NB4 (cell line): Measurements from ENCODE around the gene EIF4EBP2.

Experiments used
- MAX ChIP-seq: IDR thresholded peaks from 2 replicates; pipeline ENCODE4 v1.6.1; 2011; ENCODE audit warnings: low read depth, low read length
- MYC ChIP-seq: IDR thresholded peaks from 2 replicates; pipeline ENCODE4 v1.6.1; 2011; ENCODE audit warnings: low read depth, low read length
- POLR2A ChIP-seq: IDR thresholded peaks from 2 replicates; pipeline ENCODE4 v1.6.1; 2011; ENCODE audit warnings: mild to moderate bottlenecking; ENCODE audit not compliant: insufficient read length; ENCODE audit errors: extremely low read depth
- TF ChIP-seq, protein P1 (sequence below): IDR thresholded peaks from one replicate; pipeline ENCODE4 v1.5.1; 2012; ENCODE audit warnings: low read depth, low read length

DNA sequence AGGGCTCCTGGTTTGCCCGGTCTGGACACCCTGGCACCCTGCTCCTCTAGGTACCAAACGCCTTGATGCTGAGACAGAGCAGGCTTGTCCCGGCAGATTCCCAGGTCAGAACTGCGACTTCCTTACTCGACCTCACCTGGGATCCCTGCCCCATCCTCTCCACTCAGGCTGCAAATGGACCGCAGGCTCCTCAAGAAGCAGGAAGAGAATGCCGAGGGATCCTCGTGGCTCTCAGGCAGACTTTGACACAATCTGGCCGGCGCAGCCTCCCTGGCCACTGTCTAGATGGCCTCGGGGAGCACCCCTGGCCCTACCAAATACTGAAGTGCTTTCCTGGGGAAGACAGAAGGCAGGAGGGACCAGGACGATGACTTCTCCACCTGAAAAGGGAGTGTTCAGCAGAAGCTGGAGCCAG is 38.0 kb downstream of the EIF4EBP2 start:
- TF ChIP-seq, protein P1, sequence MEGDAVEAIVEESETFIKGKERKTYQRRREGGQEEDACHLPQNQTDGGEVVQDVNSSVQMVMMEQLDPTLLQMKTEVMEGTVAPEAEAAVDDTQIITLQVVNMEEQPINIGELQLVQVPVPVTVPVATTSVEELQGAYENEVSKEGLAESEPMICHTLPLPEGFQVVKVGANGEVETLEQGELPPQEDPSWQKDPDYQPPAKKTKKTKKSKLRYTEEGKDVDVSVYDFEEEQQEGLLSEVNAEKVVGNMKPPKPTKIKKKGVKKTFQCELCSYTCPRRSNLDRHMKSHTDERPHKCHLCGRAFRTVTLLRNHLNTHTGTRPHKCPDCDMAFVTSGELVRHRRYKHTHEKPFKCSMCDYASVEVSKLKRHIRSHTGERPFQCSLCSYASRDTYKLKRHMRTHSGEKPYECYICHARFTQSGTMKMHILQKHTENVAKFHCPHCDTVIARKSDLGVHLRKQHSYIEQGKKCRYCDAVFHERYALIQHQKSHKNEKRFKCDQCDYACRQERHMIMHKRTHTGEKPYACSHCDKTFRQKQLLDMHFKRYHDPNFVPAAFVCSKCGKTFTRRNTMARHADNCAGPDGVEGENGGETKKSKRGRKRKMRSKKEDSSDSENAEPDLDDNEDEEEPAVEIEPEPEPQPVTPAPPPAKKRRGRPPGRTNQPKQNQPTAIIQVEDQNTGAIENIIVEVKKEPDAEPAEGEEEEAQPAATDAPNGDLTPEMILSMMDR, result no peak
- TF ChIP-seq MYC, result no peak
- TF ChIP-seq POLR2A, result no peak
- TF ChIP-seq MAX, result no peak
